GM18951 (cell line): ENCODE results near the gene KRT5.
"Not testable (repeated sequence)": the region's sequence is repeated elsewhere in the genome, so short reads cannot be mapped to it uniquely, and the experiment has no call there.

Experiments used
- POLR2A ChIP-seq: IDR thresholded peaks from 4 replicates; pipeline ENCODE4 v1.6.1; 2011; ENCODE audit warnings: mild to moderate bottlenecking; ENCODE audit not compliant: insufficient read length, insufficient read depth; ENCODE audit errors: extremely low read depth
- in situ Hi-C: fragments of 300-500 bp; cut with MboI; formaldehyde crosslinking; loops from one replicate; pipeline ENCODE4 v1.12.0; 2022; ENCODE audit warnings: low sequenced_read_pairs, mixed read lengths, inconsistent platforms; ENCODE audit not compliant: unreplicated experiment

The KRT5 gene

GRCh38 chr12:52501490-52501889, 18.7 kb downstream of the KRT5 start:
- no peak for TF ChIP-seq POLR2A
- in situ Hi-C loops, result no loop called here

DNA sequence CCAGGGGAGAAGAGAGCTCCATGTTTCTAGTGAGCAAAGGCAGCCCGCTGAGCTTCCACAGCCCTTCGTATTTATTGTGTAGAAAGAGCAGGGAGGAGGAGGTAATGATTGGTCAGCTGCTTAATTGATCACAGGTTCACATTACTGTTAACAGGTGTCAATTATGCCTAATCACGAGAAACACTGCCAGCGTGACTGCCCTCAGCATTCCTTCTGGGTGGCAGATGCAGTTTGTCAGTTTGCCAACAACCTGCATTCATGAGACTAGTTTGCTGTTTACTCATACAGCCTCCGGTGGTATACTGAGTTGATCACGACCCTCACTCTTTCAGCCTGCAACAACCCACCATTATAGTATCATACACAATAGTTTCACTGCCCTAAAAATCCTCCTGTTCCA, 19.6 kb downstream of the KRT5 start:
- in situ Hi-C loops, result not testable (repeated sequence)

DNA sequence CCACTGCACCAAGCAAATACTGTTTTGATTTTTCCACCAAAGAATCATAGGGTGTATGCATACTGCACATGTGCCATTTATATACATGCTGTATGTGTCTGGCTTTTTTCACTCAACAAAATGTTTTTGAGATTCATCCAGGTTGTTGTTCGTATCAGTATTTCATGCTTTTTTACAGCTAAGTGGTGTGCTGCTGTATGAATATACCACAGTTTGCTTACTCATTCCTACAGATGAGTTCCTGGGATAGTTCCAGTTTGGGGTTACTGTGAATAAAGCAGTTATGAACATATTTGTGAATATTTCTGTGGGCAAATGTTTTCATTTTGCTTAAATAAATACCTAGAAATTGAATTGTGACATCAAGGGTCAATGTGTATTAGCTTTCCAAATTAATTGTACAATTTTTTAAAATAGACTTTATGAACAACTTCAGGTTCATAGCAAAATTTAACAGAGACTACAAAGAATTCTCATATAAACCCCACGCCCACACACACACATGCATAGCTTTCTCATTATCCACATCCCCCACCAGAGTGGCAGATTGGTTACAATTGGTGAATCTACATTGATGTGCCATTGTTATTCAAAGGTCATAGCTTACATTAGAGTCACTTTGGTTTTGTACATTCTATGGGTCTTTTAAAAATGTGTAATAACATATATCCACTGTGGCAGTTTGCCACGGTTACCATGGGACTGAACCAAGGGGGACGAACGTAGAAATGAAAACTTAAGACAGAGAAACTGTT, 20.2 kb downstream of the KRT5 start:
- no peak for TF ChIP-seq POLR2A
- in situ Hi-C loops, result no loop called here

- no peak for TF ChIP-seq POLR2A
- in situ Hi-C loops, result no loop called here
These were observed 21.2 kb downstream of the KRT5 start for GRCh38 chr12:52498946-52499345.

GRCh38 chr12:52497975-52498374, 22.2 kb downstream of the KRT5 start:
- no peak for TF ChIP-seq POLR2A
- in situ Hi-C loops, result no loop called here

DNA sequence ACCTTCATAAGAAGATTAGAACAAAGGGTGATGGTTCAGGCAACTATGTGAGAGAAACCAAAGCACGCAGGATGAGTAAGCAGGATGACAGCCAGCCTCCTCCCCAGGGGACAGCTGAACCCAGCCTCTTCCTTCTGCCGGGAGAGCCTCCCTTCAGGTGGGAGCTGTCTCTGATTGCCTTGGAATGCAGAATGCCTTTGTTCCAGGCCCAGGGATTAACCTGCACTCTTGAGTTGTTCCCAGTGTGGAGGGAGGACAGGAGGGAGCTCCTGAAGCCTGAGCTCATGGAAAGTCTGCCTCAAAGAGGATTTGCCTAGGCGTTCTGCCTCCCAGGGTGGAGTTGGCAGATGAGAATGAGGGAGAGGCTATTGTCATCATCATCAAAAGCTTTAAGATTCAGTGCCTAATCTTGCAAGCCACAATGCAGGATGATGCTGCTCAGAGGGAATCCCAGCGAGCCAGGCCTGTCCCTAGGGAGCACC, 23.6 kb downstream of the KRT5 start:
- TF ChIP-seq POLR2A, result no peak
- in situ Hi-C loops, result no loop called here

- in situ Hi-C loops, result no loop called here
- no peak for TF ChIP-seq POLR2A
These were observed 24.1 kb downstream of the KRT5 start for GRCh38 chr12:52496054-52496453.

DNA sequence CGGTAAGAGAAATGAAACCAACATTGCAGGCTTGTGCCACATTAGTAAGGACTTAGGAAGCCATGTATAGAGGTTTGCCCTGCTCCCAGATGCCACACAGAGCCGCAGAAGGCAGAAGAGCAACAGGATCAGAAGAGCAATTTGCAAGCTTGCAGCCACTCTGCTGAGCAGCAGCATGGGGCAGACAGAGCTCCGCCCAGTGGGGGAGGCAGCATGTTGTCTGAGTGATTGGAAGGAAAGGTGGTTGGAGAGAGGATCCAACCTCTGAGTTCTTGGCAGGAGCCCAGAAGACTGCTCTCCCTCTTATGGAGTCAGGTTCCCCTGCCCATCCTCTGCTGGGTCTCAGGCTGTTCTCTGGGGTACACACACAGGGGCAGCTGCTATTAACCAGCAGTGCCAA, 24.8 kb downstream of the KRT5 start:
- no peak for TF ChIP-seq POLR2A
- in situ Hi-C loops, result no loop called here

- in situ Hi-C loops, result no loop called here
- TF ChIP-seq POLR2A, result no peak
These were observed 25.7 kb downstream of the KRT5 start for GRCh38 chr12:52494518-52494917.

- in situ Hi-C loops, result no loop called here
- TF ChIP-seq POLR2A, result no peak
These were observed 26.1 kb downstream of the KRT5 start for GRCh38 chr12:52494100-52494499.

DNA sequence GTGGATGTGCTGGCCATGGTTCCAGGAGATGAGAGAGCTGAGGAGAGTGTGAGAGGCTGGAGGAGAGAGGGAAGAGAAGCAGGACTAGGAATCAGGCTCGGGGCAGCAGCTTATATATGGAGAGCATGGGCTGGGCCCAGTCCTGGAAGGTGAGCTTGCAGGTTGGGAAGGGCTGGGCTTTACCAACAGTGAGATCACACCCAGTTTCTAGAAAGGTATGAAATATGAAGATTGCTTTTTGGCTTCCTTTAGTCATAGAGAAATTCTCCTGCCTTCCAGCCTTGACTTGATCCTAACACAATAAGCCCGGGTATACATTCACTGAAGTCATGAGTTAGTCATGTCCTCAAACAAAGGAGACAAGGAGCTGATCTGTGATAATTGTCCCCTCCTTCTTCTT, 27.0 kb downstream of the KRT5 start, which contains the start of gene KRT6A:
TSS of gene KRT6A (minus strand) at position 86 of the 400 bp plus-strand sequence. CDS start at position 17, 69 bp downstream.
- no peak for TF ChIP-seq POLR2A
- in situ Hi-C loops, result no loop called here

DNA sequence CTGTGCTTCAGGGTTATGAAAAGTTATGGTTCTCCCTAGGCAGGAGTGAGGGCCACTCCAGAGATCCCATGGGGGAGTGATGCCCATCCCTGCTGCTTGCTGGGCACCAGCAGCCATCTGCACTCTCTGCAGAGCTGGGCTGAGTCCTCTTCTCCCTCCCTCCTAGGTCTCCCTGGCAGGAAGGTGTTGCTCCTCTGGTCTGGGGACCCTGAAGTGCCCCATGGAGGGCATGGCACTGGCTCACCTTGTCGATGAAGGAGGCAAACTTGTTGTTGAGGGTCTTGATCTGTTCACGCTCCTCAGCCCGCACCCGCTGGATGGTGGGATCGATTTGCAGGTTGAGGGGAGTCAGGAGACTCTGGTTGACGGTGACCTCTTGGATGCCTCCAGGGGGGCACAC, 27.8 kb downstream of the KRT5 start:
- in situ Hi-C loops, result not testable (repeated sequence)

- in situ Hi-C loops, result not testable (repeated sequence)
These were observed 28.7 kb downstream of the KRT5 start for GRCh38 chr12:52491495-52491894.

GRCh38 chr12:52488736-52489135, 31.5 kb downstream of the KRT5 start:
- no peak for TF ChIP-seq POLR2A
- in situ Hi-C loops, result no loop called here

DNA sequence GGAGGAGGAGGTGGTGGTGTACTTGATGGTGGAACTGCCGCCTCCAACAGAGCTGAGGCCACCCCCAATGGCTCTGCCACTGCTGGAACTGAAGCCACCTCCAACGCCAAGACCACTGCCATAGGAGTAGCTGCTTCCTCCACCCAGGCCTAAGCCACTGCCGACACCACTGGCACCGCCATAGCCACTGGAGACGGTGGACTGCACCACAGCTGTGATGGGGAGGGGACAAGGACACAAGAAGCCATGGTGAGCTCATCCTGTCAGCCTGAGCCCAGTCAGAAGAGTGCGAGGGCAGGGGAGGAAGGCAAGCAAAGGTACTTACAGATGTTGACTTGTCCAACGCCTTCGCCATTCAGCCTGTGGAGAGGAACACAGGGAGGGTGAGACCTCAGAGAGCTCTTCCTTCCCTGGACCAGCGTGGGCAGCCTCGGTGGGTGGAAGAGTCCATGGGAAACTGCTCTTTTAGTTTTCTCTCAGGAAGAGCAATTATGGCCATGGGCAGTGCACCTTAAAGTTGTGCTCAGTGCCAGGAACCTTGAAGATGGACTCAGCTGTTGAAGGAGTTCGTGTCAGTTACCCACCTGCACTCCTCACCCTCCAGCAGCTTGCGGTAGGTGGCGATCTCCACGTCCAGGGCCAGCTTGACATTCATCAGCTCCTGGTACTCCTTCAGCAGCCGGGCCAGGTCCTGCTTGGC, 32.3 kb downstream of the KRT5 start:
- in situ Hi-C loops, result not testable (repeated sequence)
